CD8-positive, alpha-beta memory T cell (primary cell): ENCODE results near the gene RNF222. TPM values are rescaled to one million over a fixed set of nuclear protein-coding genes. Genes with fewer than 3 reads are reported as not detected.

ENCODE experiments used
- CTCF ChIA-PET: fragments of 350-600 bp; sonication (Branson Sonifier 250); formaldehyde crosslinking; loops from one replicate; lab custom pipeline; 2021; ENCODE audit warnings: antibody characterized with exemption; lab: Charles Lee
- POLR2A ChIA-PET: fragments of 350-600 bp; sonication (Branson Sonifier 250); formaldehyde crosslinking; loops from one replicate; lab custom pipeline; 2021; ENCODE audit warnings: antibody characterized with exemption; lab: Charles Lee
- DNase-seq, 5 donors: peaks; one replicate each; pipeline versions ENCODE4 v3.0.0 to v3.0.0-alpha.2; 2020 to 2022; ENCODE audit warnings: mixed read lengths in 1 of 5
- H3K27ac ChIP-seq: one replicate; pipeline ENCODE4 v1.7.0; 2013; ENCODE audit warnings: low read depth, mild to moderate bottlenecking, low read length, moderate library complexity
- H3K27me3 ChIP-seq: 2 replicates; pipeline ENCODE4 v1.7.0; 2013; ENCODE audit warnings: low read length, mild to moderate bottlenecking; ENCODE audit not compliant: insufficient read depth, poor library complexity, severe bottlenecking
- H3K36me3 ChIP-seq: 2 replicates; pipeline ENCODE4 v1.7.0; 2013; ENCODE audit warnings: mild to moderate bottlenecking, low read length, moderate library complexity; ENCODE audit not compliant: insufficient read depth
- H3K4me1 ChIP-seq: 2 replicates; pipeline ENCODE4 v1.7.0; 2013; ENCODE audit warnings: mild to moderate bottlenecking, low read length, moderate library complexity; ENCODE audit not compliant: insufficient read depth
- H3K4me3 ChIP-seq: 2 replicates; pipeline ENCODE4 v1.7.0; 2013; ENCODE audit warnings: mild to moderate bottlenecking, low read length
- H3K9me3 ChIP-seq: 2 replicates; pipeline ENCODE4 v1.7.0; 2013; ENCODE audit warnings: mild to moderate bottlenecking, low read length
- H3K27ac Mint-ChIP-seq, 8 donors: one replicate each; pipeline ENCODE4 v1.8.0; 2020 to 2021; ENCODE audit warnings: mixed read lengths in 8 of 8, mild to moderate bottlenecking in 6 of 8, inconsistent platforms in 3 of 8, moderate library complexity in 3 of 8
- H3K27me3 Mint-ChIP-seq, 2 donors: one replicate each; pipeline ENCODE4 v1.8.0; 2020 to 2021; ENCODE audit warnings: mixed read lengths in 2 of 2, mild to moderate bottlenecking in 1 of 2, moderate library complexity in 1 of 2
- H3K36me3 Mint-ChIP-seq, 3 donors: one replicate each; pipeline ENCODE4 v1.8.0; 2020 to 2021; ENCODE audit warnings: mixed read lengths in 3 of 3, inconsistent platforms in 1 of 3, mild to moderate bottlenecking in 1 of 3
- H3K4me1 Mint-ChIP-seq, 3 donors: one replicate each; pipeline ENCODE4 v1.8.0; 2020 to 2021; ENCODE audit warnings: mixed read lengths in 3 of 3, inconsistent platforms in 1 of 3, mild to moderate bottlenecking in 1 of 3
- H3K4me3 Mint-ChIP-seq, 7 donors: one replicate each; pipeline ENCODE4 v1.8.0; 2020 to 2021; ENCODE audit warnings: mixed read lengths in 7 of 7, mild to moderate bottlenecking in 6 of 7, moderate library complexity in 4 of 7, inconsistent platforms in 2 of 7
- H3K9me3 Mint-ChIP-seq, 5 donors: one replicate each; pipeline ENCODE4 v1.8.0; 2020 to 2022; ENCODE audit warnings: mixed read lengths in 5 of 5, mild to moderate bottlenecking in 3 of 5, moderate library complexity in 2 of 5, inconsistent platforms in 1 of 5
- polyA plus RNA-seq: library from polyadenylated mRNA; unstranded; fragments of 300-500 nt; fragmentation: Illumina TruSeq; gene quantifications from one replicate; pipeline ENCODE4 v1.2.3, GENCODE V29; 2021
- total RNA-seq, 2 experiments: library from RNA; stranded (reverse); gene quantifications; one replicate each; pipeline ENCODE4 v1.2.3, GENCODE V29; 2021

RNF222 gene
- total and polyA plus RNA-seq, 3 experiments from 2014 or later, result 0.18 TPM; not detected in 2

DNA sequence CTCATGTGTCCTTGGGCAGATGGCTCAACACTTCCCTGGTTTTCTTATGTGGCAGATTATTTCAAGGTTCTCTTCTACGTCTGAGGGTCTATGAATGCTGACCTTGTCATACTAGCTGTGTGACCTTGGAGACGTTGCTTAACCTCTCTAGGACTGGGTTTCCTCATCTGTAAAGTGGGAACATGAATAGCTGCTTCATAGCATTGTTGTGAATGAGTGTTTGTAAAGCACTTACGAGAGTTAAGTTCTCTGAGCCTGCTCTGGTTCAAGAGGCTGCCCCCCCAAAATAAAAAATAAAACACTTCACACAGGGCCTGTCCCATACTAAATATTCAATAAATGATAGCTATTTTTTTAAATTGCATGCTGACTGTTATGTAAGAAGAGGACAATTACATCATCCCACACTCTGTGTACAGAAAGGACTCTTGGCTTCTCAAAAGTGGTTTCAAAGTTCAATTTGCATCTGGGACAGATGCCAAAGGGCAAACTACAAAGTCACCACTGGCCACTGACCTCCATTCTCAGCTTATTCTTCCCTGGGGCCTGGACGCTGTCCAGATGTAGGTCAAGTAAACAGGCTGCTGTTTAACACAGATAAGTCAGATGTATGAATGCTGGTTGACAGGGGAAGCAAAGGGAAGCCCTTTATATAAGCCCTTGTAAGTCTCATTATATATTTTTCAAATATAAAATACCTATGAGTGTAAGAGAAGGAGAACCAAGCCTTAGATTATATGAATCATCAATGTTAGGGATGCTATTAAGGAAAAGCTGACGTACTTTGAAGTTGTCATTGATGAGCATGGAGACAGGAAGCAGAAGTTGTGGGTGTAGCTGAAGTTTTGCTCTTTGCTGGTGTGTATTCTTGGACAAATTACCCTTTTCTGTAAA lies 22.7 kb upstream of the RNF222 start:
- Mint-ChIP-seq H3K27ac (no peak overlapping the region), H3K9me3 (no peaks in the 10 kb centered on the region), H3K36me3 (no peaks in the 10 kb centered on the region), H3K4me3 (no peak overlapping the region), H3K27me3 (peaks cover 9 to 79% of the 10 kb centered on the region in 2 donors), H3K4me1 (no peaks in the 10 kb centered on the region)
- ChIA-PET CTCF (interaction anchor here (0.8 to 2.0 kb wide), 3 partner anchors 10 to 326 kb away, joined by 3 to 7 read pairs (median 4); no protein-coding TSS in a partner anchor), POLR2A (no interaction called here)
- Histone ChIP-seq H3K4me3 (no peak overlapping the region), H3K27ac (peak overlapping the region; percentile 64), H3K27me3 (peaks cover 12% of the 10 kb centered on the region), H3K4me1 (no peaks in the 10 kb centered on the region), H3K36me3 (no peaks in the 10 kb centered on the region), H3K9me3 (no peaks in the 10 kb centered on the region)
- DNase-seq, result no peak

DNA sequence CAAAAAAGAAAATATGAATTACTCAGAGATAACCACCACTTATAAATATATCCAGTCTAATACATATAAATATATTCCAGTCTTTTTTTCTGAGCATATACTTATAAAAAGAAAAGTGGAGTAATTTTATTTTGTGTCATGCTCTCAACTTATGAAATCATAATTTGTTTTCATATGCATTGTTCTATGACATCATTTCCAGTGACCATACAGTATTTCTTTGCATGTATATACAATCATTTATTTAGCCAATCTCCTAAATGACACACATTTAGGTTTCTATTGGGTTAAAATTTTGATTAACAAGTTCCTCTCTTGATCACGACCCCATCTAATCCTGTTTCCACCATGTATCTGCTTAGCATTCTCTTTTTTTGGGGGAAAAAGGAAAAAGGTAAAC lies 21.7 kb upstream of the RNF222 start:
- Mint-ChIP-seq H3K36me3 (no peaks in the 10 kb centered on the region), H3K27ac (no peak overlapping the region), H3K27me3 (peaks cover 11 to 74% of the 10 kb centered on the region in 2 donors), H3K4me1 (no peaks in the 10 kb centered on the region), H3K4me3 (no peak overlapping the region), H3K9me3 (no peaks in the 10 kb centered on the region)
- no peaks in the 10 kb centered on the region for H3K9me3 ChIP-seq
- H3K27ac ChIP-seq, result no peak overlapping the region
- POLR2A ChIA-PET, result no interaction called here
- no peak for DNase-seq
- CTCF ChIA-PET, result interaction anchor here (0.8 to 2.0 kb wide), 2 partner anchors 35 to 327 kb away, joined by 3 to 7 read pairs; no protein-coding TSS in a partner anchor
- H3K4me1 ChIP-seq, result no peaks in the 10 kb centered on the region
- H3K4me3 ChIP-seq, result no peak overlapping the region
- no peaks in the 10 kb centered on the region for H3K36me3 ChIP-seq
- H3K27me3 ChIP-seq, result peaks cover 12% of the 10 kb centered on the region

DNA sequence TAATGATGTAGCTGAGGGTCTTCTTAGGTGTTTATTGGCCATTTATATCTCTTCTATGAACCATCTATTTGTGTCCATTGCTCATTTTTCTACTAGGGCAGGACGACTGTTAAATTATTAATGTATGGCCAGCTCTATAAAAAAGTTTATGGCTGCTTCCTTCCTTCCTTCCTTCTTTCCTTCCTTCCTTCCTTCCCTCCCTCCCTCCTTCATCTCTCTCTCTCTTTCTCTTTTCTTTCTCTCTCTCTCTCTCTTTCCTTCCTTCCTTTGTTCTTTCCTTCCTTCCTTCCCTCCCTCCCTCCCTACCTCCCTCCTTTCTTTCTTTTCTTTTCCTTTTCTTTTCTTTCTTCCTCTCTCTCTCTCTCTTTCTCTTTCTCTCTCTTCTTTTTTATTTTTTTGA lies 20.8 kb upstream of the RNF222 start:
- H3K4me3 ChIP-seq, result no peak overlapping the region
- H3K27me3 Mint-ChIP-seq, result peaks cover 11 to 65% of the 10 kb centered on the region in 2 donors
- no peak overlapping the region for H3K27ac Mint-ChIP-seq
- H3K4me1 Mint-ChIP-seq, result peaks cover 1 to 2% (median 2%) of the 10 kb centered on the region in 3 donors
- peaks cover 12% of the 10 kb centered on the region for H3K27me3 ChIP-seq
- CTCF ChIA-PET, result no interaction called here
- no peak for DNase-seq
- H3K9me3 Mint-ChIP-seq, result no peaks in the 10 kb centered on the region
- peaks cover 2% of the 10 kb centered on the region for H3K4me1 ChIP-seq
- H3K4me3 Mint-ChIP-seq, result no peak overlapping the region
- POLR2A ChIA-PET, result no interaction called here
- no peaks in the 10 kb centered on the region for H3K9me3 ChIP-seq
- H3K27ac ChIP-seq, result no peak overlapping the region
- no peaks in the 10 kb centered on the region for H3K36me3 ChIP-seq
- no peaks in the 10 kb centered on the region for H3K36me3 Mint-ChIP-seq

DNA sequence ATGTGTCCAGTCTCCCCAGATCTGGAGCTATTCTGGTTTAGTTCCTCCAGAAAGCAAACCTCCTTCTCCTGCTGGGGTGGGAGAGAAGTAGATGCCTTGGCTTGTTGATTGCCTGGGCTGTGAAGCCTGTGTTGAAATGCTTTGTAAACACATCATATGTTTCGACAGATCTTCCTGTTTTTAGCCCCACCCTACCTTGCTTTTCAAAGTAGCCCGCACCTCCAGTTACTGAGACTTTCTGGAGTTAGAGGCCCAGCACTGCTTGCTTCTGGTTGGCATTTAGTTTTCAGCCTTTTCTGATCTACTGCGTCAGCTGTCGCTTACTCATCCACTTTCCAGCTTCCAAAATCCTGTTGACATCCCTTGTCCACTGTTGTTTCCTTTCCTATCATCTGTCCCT lies 20.2 kb upstream of the RNF222 start:
- Mint-ChIP-seq H3K4me3 (no peak overlapping the region), H3K4me1 (peaks cover 7 to 9% (median 9%) of the 10 kb centered on the region in 3 donors), H3K27me3 (peaks cover 11 to 60% of the 10 kb centered on the region in 2 donors), H3K36me3 (no peaks in the 10 kb centered on the region), H3K27ac (no peak overlapping the region), H3K9me3 (no peaks in the 10 kb centered on the region)
- H3K27ac ChIP-seq, result no peak overlapping the region
- CTCF ChIA-PET, result no interaction called here
- no peak overlapping the region for H3K4me3 ChIP-seq
- H3K27me3 ChIP-seq, result peaks cover 12% of the 10 kb centered on the region
- peaks cover 6% of the 10 kb centered on the region for H3K4me1 ChIP-seq
- no peak for DNase-seq
- H3K9me3 ChIP-seq, result no peaks in the 10 kb centered on the region
- no peaks in the 10 kb centered on the region for H3K36me3 ChIP-seq
- POLR2A ChIA-PET, result no interaction called here

DNA sequence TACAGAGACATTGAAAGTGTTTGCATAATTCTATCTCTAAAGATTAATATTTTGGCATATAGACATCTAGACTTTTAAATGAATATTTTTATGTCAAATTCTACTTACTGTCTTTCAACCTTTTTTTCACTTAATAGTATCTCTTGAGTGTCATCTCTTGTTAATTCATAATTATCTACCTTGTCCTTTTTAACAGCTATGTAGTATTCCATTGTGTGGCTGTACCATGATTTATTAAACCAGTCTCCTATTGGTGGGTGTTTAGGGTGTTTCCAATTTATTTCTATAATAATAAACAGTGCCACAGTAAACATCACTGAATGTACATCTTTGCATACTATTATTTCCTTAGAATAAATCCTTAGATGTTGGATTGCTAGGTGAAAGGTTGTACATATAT lies 16.3 kb upstream of the RNF222 start:
- Mint-ChIP-seq H3K9me3 (no peaks in the 10 kb centered on the region), H3K4me1 (peaks cover 9 to 19% (median 17%) of the 10 kb centered on the region in 3 donors), H3K4me3 (no peak overlapping the region), H3K36me3 (no peaks in the 10 kb centered on the region), H3K27ac (no peak overlapping the region), H3K27me3 (peaks cover 5 to 30% of the 10 kb centered on the region in 2 donors)
- POLR2A ChIA-PET, result interaction anchor here (0.6 kb wide), 1 partner anchor 369 kb away, joined by 12 read pairs; no protein-coding TSS in a partner anchor
- Histone ChIP-seq H3K27ac (no peak overlapping the region), H3K27me3 (no peaks in the 10 kb centered on the region), H3K4me1 (peaks cover 13% of the 10 kb centered on the region), H3K9me3 (no peaks in the 10 kb centered on the region), H3K4me3 (no peak overlapping the region), H3K36me3 (no peaks in the 10 kb centered on the region)
- CTCF ChIA-PET, result no interaction called here
- no peak for DNase-seq

DNA sequence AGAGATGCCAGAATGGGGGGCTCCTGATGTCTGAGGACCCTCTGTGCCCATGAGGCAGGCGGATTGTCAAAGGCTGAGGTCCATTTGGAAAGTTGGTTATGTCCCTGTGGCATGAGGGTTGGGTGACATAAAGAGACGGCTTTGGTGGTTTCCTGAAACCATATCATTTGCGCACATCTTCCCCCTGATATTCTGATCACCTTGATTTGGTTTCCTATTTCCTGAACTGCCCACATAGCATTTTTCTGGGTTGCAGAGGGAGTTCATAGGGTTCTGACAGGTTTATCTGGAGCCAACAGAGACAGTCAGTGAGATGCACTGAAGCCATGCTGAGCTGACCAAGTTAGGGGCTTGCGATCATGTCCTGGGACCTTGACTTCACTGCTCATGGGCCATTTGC lies 15.7 kb upstream of the RNF222 start:
- POLR2A ChIA-PET, result interaction anchor here (0.6 kb wide), 1 partner anchor 370 kb away, joined by 12 read pairs; no protein-coding TSS in a partner anchor
- H3K4me3 ChIP-seq, result no peak overlapping the region

DNA sequence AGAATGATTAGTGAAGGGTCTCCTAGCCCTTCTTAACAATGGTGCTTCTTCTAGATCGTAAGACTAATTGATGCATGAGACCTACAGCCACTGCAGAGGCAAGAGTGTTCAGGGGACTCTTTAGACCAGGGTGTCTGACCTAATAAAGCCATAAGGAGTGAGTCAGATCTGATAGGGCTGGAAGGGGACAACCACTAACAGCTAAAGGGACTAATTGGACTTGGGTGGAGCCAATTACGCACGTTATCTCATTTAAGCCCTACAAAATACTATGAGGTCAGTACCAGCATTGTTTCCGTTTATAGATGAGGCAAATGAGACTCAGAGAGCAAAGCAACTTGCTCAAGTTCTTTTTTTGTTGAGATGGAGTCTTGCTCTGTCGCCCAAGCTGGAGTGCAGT lies 14.5 kb upstream of the RNF222 start:
- H3K4me1 ChIP-seq, result peaks cover 13% of the 10 kb centered on the region
- Mint-ChIP-seq H3K27me3 (peaks cover 2 to 20% of the 10 kb centered on the region in 2 donors), H3K9me3 (no peaks in the 10 kb centered on the region), H3K36me3 (no peaks in the 10 kb centered on the region), H3K27ac (no peak overlapping the region), H3K4me3 (no peak overlapping the region), H3K4me1 (peaks cover 9 to 19% (median 17%) of the 10 kb centered on the region in 3 donors)
- H3K27me3 ChIP-seq, result no peaks in the 10 kb centered on the region
- ChIA-PET CTCF (interaction anchor here (2.2 kb wide), 1 partner anchor 333 kb away, joined by 7 read pairs; no protein-coding TSS in a partner anchor), POLR2A (no interaction called here)
- H3K9me3 ChIP-seq, result no peaks in the 10 kb centered on the region
- H3K4me3 ChIP-seq, result no peak overlapping the region
- H3K36me3 ChIP-seq, result no peaks in the 10 kb centered on the region
- no peak for DNase-seq
- H3K27ac ChIP-seq, result no peak overlapping the region

More for the DNA sequence above, 15.7 kb upstream of the RNF222 start:
- Histone ChIP-seq H3K36me3 (no peaks in the 10 kb centered on the region), H3K27ac (no peak overlapping the region), H3K27me3 (no peaks in the 10 kb centered on the region), H3K4me1 (peaks cover 13% of the 10 kb centered on the region), H3K9me3 (no peaks in the 10 kb centered on the region)
- Mint-ChIP-seq H3K27ac (peak overlapping the region in 2 of 8 donors; percentile 26 to 29), H3K36me3 (no peaks in the 10 kb centered on the region), H3K27me3 (peaks cover 2 to 29% of the 10 kb centered on the region in 2 donors), H3K4me1 (peaks cover 9 to 19% (median 17%) of the 10 kb centered on the region in 3 donors), H3K4me3 (no peak overlapping the region), H3K9me3 (no peaks in the 10 kb centered on the region)
- CTCF ChIA-PET, result interaction anchor here (1.2 to 2.2 kb wide), 2 partner anchors 30 to 332 kb away, joined by 3 to 7 read pairs; no protein-coding TSS in a partner anchor
- DNase-seq, result no peak

DNA sequence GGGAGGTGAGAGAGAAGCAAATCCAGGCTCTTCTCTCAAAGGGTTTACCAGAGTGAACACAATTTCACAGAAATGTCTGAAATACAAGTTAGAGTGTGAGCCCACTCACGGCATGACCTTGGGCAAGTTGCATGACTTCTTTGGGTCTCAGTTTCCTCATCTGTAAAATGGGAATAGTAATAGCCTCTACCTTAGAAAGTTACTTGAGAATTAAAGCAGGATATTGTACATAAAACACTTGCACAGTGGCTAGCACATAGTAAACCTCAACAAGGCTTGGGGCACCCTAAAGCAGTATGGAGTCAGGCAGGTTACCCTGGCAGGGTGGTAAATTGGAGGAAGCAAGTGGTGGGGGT lies 13.2 kb upstream of the RNF222 start:
- no peak for DNase-seq
- H3K36me3 ChIP-seq, result no peaks in the 10 kb centered on the region
- H3K9me3 ChIP-seq, result no peaks in the 10 kb centered on the region
- Mint-ChIP-seq H3K4me1 (peaks cover 9 to 19% (median 17%) of the 10 kb centered on the region in 3 donors), H3K27ac (no peak overlapping the region), H3K4me3 (no peak overlapping the region), H3K27me3 (peaks cover 4 to 13% of the 10 kb centered on the region in 2 donors), H3K9me3 (no peaks in the 10 kb centered on the region), H3K36me3 (no peaks in the 10 kb centered on the region)
- H3K4me1 ChIP-seq, result peaks cover 13% of the 10 kb centered on the region
- no peak overlapping the region for H3K27ac ChIP-seq
- no peak overlapping the region for H3K4me3 ChIP-seq
- ChIA-PET CTCF (interaction anchor here (0.7 to 3.1 kb wide), 9 partner anchors 16 to 339 kb away, joined by 3 to 16 read pairs (median 5); no protein-coding TSS in a partner anchor), POLR2A (no interaction called here)
- H3K27me3 ChIP-seq, result no peaks in the 10 kb centered on the region
